Retinal pigment epithelial cell (primary cell): ENCODE measurements around the gene TIGD1.

Experiments used
- DNase-seq: peaks from one replicate; pipeline ENCODE4 v3.0.0-alpha.2; 2010; ENCODE audit warnings: low read depth
- H3K4me3 ChIP-seq: 2 replicates; pipeline ENCODE4 v1.5.1; 2011; ENCODE audit warnings: mild to moderate bottlenecking, low read length, control low read depth, moderate library complexity
- TF ChIP-seq, protein P1 (sequence below): conservative IDR thresholded peaks from 2 replicates; pipeline ENCODE4 v1.5.1; 2011; ENCODE audit warnings: low read depth, low read length, control low read depth, inconsistent platforms

Gene TIGD1

DNA sequence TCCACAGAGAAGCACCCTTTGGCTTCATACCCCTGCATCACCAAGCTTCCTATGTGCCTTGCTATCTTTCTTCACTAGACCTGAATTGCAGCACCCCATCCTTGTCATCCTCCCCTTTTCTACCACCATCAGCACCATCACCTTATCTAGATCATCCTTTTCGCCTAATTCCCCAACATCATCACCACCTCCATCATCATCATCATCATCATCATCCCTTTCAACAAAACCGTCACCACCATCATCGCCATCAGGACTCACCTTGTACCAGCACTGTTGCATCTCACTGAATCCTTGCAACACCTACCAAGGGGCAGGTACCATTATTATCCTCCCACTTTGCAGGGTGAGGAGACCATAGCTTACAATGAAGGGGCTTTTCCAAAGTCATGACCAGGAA lies 51.9 kb downstream of the TIGD1 start:
- TF ChIP-seq, protein P1, sequence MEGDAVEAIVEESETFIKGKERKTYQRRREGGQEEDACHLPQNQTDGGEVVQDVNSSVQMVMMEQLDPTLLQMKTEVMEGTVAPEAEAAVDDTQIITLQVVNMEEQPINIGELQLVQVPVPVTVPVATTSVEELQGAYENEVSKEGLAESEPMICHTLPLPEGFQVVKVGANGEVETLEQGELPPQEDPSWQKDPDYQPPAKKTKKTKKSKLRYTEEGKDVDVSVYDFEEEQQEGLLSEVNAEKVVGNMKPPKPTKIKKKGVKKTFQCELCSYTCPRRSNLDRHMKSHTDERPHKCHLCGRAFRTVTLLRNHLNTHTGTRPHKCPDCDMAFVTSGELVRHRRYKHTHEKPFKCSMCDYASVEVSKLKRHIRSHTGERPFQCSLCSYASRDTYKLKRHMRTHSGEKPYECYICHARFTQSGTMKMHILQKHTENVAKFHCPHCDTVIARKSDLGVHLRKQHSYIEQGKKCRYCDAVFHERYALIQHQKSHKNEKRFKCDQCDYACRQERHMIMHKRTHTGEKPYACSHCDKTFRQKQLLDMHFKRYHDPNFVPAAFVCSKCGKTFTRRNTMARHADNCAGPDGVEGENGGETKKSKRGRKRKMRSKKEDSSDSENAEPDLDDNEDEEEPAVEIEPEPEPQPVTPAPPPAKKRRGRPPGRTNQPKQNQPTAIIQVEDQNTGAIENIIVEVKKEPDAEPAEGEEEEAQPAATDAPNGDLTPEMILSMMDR = no peak
- DNase-seq = no peak
- no peak overlapping the region for H3K4me3 ChIP-seq
